Ovary (tissue), 3 donors: ENCODE data around the gene C19orf12.

Experiments
- CTCF ChIP-seq, 3 donors: fragments of 450-650 bp in 2 of 3; fragments of 200-600 bp in 1 of 3; IDR thresholded peaks; one replicate each; pipeline versions ENCODE4 v1.5.1 to v1.8.0; 2016 to 2022; ENCODE audit warnings: antibody characterized with exemption in 3 of 3, mild to moderate bottlenecking in 1 of 3
- POLR2A ChIP-seq: fragments of 450-650 bp; IDR thresholded peaks from one replicate; pipeline ENCODE4 v1.6.1; 2017; ENCODE audit warnings: antibody characterized with exemption, mild to moderate bottlenecking, moderate library complexity
- donor health status: DM: no; HTN: no; CAD: no.

- TF ChIP-seq CTCF (IDR thresholded peaks at IDR 0.05) (no peak), POLR2A (no peak)
These were observed 12.8 kb upstream of the C19orf12 start for GRCh38 chr19:29727906-29728305.
